Superior temporal gyrus (tissue), 1 donor: ENCODE results near the gene KDM8.
"Not testable (repeated sequence)": the region's sequence is repeated elsewhere in the genome, so short reads cannot be mapped to it uniquely, and the experiment has no call there.

Experiments used
- DNase-seq: peaks from one replicate; pipeline ENCODE4 v3.0.0-alpha.2; 2016; ENCODE audit errors: extremely low spot score

The KDM8 gene

GRCh38 chr16:27242868-27243590 lies 39.7 kb downstream of the KDM8 start:
- peak; percentile 36 for DNase-seq

- no peak for DNase-seq
Observed at GRCh38 chr16:27243725-27244362, 40.5 kb downstream of the KDM8 start.

GRCh38 chr16:27244363-27244755 lies 41.0 kb downstream of the KDM8 start:
- no peak for DNase-seq

- DNase-seq: no peak
Observed at GRCh38 chr16:27245276-27246172, 42.2 kb downstream of the KDM8 start.

- no peak for DNase-seq
Observed at GRCh38 chr16:27246439-27246838, 43.1 kb downstream of the KDM8 start.

GRCh38 chr16:27247076-27247475 lies 43.8 kb downstream of the KDM8 start:
- not testable (repeated sequence) for DNase-seq

- no peak for DNase-seq
Observed at GRCh38 chr16:27248036-27248435, 44.7 kb downstream of the KDM8 start.

- DNase-seq: not testable (repeated sequence)
Observed at GRCh38 chr16:27248886-27249285, 45.6 kb downstream of the KDM8 start.

GRCh38 chr16:27251541-27252205 lies 48.3 kb downstream of the KDM8 start:
- no peak for DNase-seq

GRCh38 chr16:27252206-27252585 lies 48.9 kb downstream of the KDM8 start:
- no peak for DNase-seq

- no peak for DNase-seq
Observed at GRCh38 chr16:27253526-27253930, 50.2 kb downstream of the KDM8 start.

GRCh38 chr16:27254262-27254811 lies 51.0 kb downstream of the KDM8 start:
- DNase-seq: no peak

GRCh38 chr16:27256861-27257260 lies 53.5 kb downstream of the KDM8 start:
- no peak for DNase-seq

GRCh38 chr16:27257271-27257670 lies 53.9 kb downstream of the KDM8 start:
- DNase-seq: no peak

- no peak for DNase-seq
Observed at GRCh38 chr16:27258241-27258734, 55.0 kb downstream of the KDM8 start.

GRCh38 chr16:27259710-27260109 lies 56.4 kb downstream of the KDM8 start:
- DNase-seq: no peak

GRCh38 chr16:27262904-27263423 lies 59.6 kb downstream of the KDM8 start:
- DNase-seq: not testable (repeated sequence)

- no peak for DNase-seq
Observed at GRCh38 chr16:27264151-27264550, 60.8 kb downstream of the KDM8 start.

GRCh38 chr16:27265982-27266381 lies 62.7 kb downstream of the KDM8 start:
- DNase-seq: no peak

- no peak for DNase-seq
Observed at GRCh38 chr16:27267037-27267677, 63.8 kb downstream of the KDM8 start.
